GM12878 (cell line): ENCODE results near the gene LARGE1. TPM values are rescaled to one million over a fixed set of nuclear protein-coding genes. Genes with fewer than 3 reads are reported as not detected.

Experiments
- ATAC-seq: fragments of 200-7000 bp; cut with Tn5 transposase; 3 replicates; pipeline ENCODE4 v1.9.1; 2020; ENCODE audit warnings: mild to moderate bottlenecking, moderate library complexity
- BruUV-seq: library from RNA; stranded (reverse); fragments of 400-500 nt; replicated peaks from 2 replicates; lab custom pipeline; 2021; lab: Mats Ljungman, UMichigan
- CTCF ChIA-PET: fragments of 300-600 bp; sonication (Branson Sonifier 250); formaldehyde crosslinking; extraction: SDS; loops from one replicate; lab custom pipeline; 2021; ENCODE audit warnings: inconsistent platforms; lab: Yijun Ruan, JAX
- POLR2A ChIA-PET: fragments of 350-600 bp; formaldehyde crosslinking; extraction: SDS; loops from one replicate; lab custom pipeline; 2021; ENCODE audit warnings: inconsistent platforms; lab: Charles Lee
- RAD21 ChIA-PET: fragments of 300-600 bp; sonication (Branson Sonifier 250); formaldehyde crosslinking; loops from one replicate; lab custom pipeline; 2023; ENCODE audit warnings: antibody characterized with exemption; ENCODE audit not compliant: unreplicated experiment; lab: Charles Lee
- SMC1A ChIA-PET: fragments of 300-600 bp; sonication (Branson Sonifier 250); formaldehyde crosslinking; loops from one replicate; lab custom pipeline; 2023; ENCODE audit not compliant: unreplicated experiment, uncharacterized antibody; lab: Charles Lee
- DNase-seq: peaks from one replicate; pipeline ENCODE4 v3.0.0-alpha.2; 2011; ENCODE audit warnings: low read depth, low spot score
- FAIRE-seq: peaks from 3 replicates; lab custom pipeline; 2011; peaks lifted over from hg19 to GRCh38; lab: Jason Lieb, UNC
- H2AFZ ChIP-seq: 2 replicates; pipeline ENCODE4 v1.6.0; 2011; ENCODE audit warnings: low read depth, low read length, control low read depth; ENCODE audit not compliant: control insufficient read depth
- H3K27ac ChIP-seq: 2 replicates; pipeline ENCODE4 v1.5.1; 2011; ENCODE audit warnings: control low read depth; ENCODE audit not compliant: control insufficient read depth, insufficient read depth
- H3K27me3 ChIP-seq, 2 experiments: replicated peaks in 1 of 2; 2 replicates each; pipeline versions ENCODE4 v1.6.0 to v1.6.1; 2011; ENCODE audit warnings: low read length in 1 of 2; ENCODE audit not compliant: control insufficient read depth in 2 of 2, insufficient read depth in 2 of 2
- H3K36me3 ChIP-seq, 2 experiments: 2 replicates each; pipeline ENCODE4 v1.5.1; 2011; ENCODE audit warnings: low read length in 1 of 2; ENCODE audit not compliant: control insufficient read depth in 2 of 2, insufficient read depth in 2 of 2
- H3K4me1 ChIP-seq: 2 replicates; pipeline ENCODE4 v1.6.1; 2011; ENCODE audit warnings: mild to moderate bottlenecking, low read length, moderate library complexity, mixed read lengths; ENCODE audit not compliant: control insufficient read depth, insufficient read depth
- H3K4me2 ChIP-seq: 2 replicates; pipeline ENCODE4 v1.6.0; 2011; ENCODE audit warnings: control low read depth; ENCODE audit not compliant: control insufficient read depth, insufficient read depth
- H3K4me3 ChIP-seq: fragments of 200-600 bp; sonication (generic); 2 replicates; pipeline ENCODE4 v1.5.1; 2016
- H3K79me2 ChIP-seq: 2 replicates; pipeline ENCODE4 v1.6.0; 2011; ENCODE audit warnings: low read length; ENCODE audit not compliant: control insufficient read depth, insufficient read depth
- H3K9ac ChIP-seq: 2 replicates; pipeline ENCODE4 v1.8.0; 2011; ENCODE audit warnings: low read length, control low read depth, mixed read lengths; ENCODE audit not compliant: control insufficient read depth, insufficient read depth
- H3K9me3 ChIP-seq: replicated peaks from 3 replicates; pipeline ENCODE4 v1.5.1; 2011; ENCODE audit warnings: mild to moderate bottlenecking, low read length; ENCODE audit not compliant: control insufficient read depth, insufficient read depth
- H4K20me1 ChIP-seq: 2 replicates; pipeline ENCODE4 v1.6.0; 2011; ENCODE audit not compliant: control insufficient read depth, insufficient read depth
- CTCF ChIP-seq, 3 experiments: IDR thresholded peaks in 2 of 3; conservative IDR thresholded peaks in 1 of 3; 2 replicates each; pipeline ENCODE4 v1.5.1; 2011; ENCODE audit warnings: low read depth in 3 of 3, low read length in 3 of 3, mild to moderate bottlenecking in 3 of 3, control low read depth in 2 of 3, moderate library complexity in 2 of 3, inconsistent platforms in 1 of 3, mixed read lengths in 1 of 3; ENCODE audit not compliant: control insufficient read depth in 2 of 3, insufficient read depth in 1 of 3; ENCODE audit errors: extremely low read depth in 1 of 3
- ESRRA ChIP-seq: IDR thresholded peaks from 2 replicates; pipeline ENCODE4 v1.6.1; 2012; ENCODE audit warnings: mild to moderate bottlenecking, low read length, improper control_type of control experiment
- IKZF2 ChIP-seq, 2 experiments: fragments of 450-650 bp; IDR thresholded peaks; 2 replicates each; pipeline ENCODE4 v1.6.1; 2017; ENCODE audit warnings: mild to moderate bottlenecking in 2 of 2, moderate library complexity in 2 of 2
- MTA2 ChIP-seq: fragments of 450-650 bp; IDR thresholded peaks from 2 replicates; pipeline ENCODE4 v1.6.1; 2016; ENCODE audit warnings: low read depth, mild to moderate bottlenecking, moderate library complexity
- NR2F1 ChIP-seq: fragments of 450-650 bp; conservative IDR thresholded peaks from 2 replicates; pipeline ENCODE4 v1.6.1; 2017; ENCODE audit warnings: mild to moderate bottlenecking
- PBX3 ChIP-seq: IDR thresholded peaks from 2 replicates; pipeline ENCODE4 v1.6.1; 2011; ENCODE audit warnings: mild to moderate bottlenecking, low read depth, low read length, moderate library complexity; ENCODE audit not compliant: insufficient replicate concordance
- RFX5 ChIP-seq: IDR thresholded peaks from 2 replicates; pipeline ENCODE4 v1.6.1; 2011; ENCODE audit warnings: low read depth, low read length, improper control_type of control experiment
- SP1 ChIP-seq: IDR thresholded peaks from one replicate; pipeline ENCODE4 v1.6.1; 2011; ENCODE audit warnings: low read depth, low read length
- ZNF24 ChIP-seq: fragments of 450-650 bp; IDR thresholded peaks from 2 replicates; pipeline ENCODE4 v1.6.1; 2017; ENCODE audit warnings: antibody characterized with exemption, mild to moderate bottlenecking
- WGBS: methylation state at CpG from one replicate; pipeline ENCODE4 v1.1.6; 2016; ENCODE audit warnings: low lambda C conversion rate; ENCODE audit not compliant: insufficient replicate concordance, insufficient coverage; ENCODE audit errors: missing lambda C conversion rate; 5-methylcytosine and 5-hydroxymethylcytosine counted together
- in situ Hi-C: fragments of 300-500 bp; cut with MboI; formaldehyde crosslinking; loops from 9 replicates; pipeline ENCODE4 v1.14.3; 2018; ENCODE audit warnings: mixed read lengths
- intact Hi-C: fragments of 100-400 bp; cut with micrococcal nuclease; formaldehyde crosslinking; loops from one replicate; pipeline ENCODE4 v1.14.2; 2022; ENCODE audit not compliant: unreplicated experiment
- polyA plus RNA-seq, 11 experiments: library from polyadenylated mRNA; depleted of rRNA in 4 of 11; unstranded in 6 of 11; stranded (reverse) in 5 of 11; fragments of >200 nt; fragmentation: Nextera tagmentation in 4 of 11; fragmentation: Illumina TruSeq in 1 of 11; extraction: Ambion mirVana in 4 of 11; extraction: Trizol in 1 of 11; gene quantifications; 1 replicate in 1 of 11; 2 replicates in 10 of 11; pipeline versions ENCODE4 v1.2.1 to v1.2.3, GENCODE V29; 2011 to 2016; ENCODE audit warnings: inconsistent platforms in 2 of 11, missing spikeins in 2 of 11, low read depth in 1 of 11
- total RNA-seq, 4 experiments: library from RNA; depleted of rRNA in 3 of 4; stranded (reverse); fragments of >200 nt in 3 of 4; fragmentation: Illumina TruSeq in 1 of 4; extraction: Trizol in 1 of 4; gene quantifications; 2 replicates each; pipeline versions ENCODE4 v1.2.1 to v1.2.3, GENCODE V29; 2013 to 2021
- TF ChIP-seq, protein P1 (sequence below): fragments of 450-650 bp; IDR thresholded peaks from 2 replicates; pipeline ENCODE4 v1.6.1; 2017; ENCODE audit warnings: mild to moderate bottlenecking
- TF ChIP-seq, protein P2 (sequence below): fragments of 450-650 bp; IDR thresholded peaks from 2 replicates; pipeline ENCODE4 v1.6.1; 2017; ENCODE audit warnings: antibody characterized with exemption, mild to moderate bottlenecking, moderate library complexity

Gene LARGE1
- total and polyA plus RNA-seq, 10 of the 15 experiments (the other 5 are each of a cell fraction or from before 2014, with no cell fraction given), result 3.2 to 41.4 (median 17.3) TPM

DNA sequence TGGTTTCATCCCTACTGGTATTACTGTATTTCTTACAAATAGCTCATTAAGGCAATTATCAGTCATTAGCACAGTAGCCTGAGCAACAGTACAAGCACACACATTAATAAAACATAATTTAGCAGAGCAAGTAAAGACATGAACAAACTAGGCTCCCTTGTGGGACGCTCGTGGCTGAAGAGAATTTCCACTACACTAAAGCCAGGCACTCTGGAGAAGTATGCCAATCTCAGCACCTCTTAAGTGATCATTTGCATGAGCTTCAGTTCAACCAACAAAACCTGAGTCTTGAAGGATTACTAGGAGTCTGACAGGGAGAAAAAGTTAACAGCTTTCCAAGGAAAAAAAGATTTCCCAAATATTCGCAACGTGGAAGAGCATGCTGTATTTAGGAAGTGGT lies 109.1 kb downstream of the LARGE1 start:
- SMC1A ChIA-PET, result interaction anchor here (1.0 to 1.4 kb wide), 4 partner anchors 10 to 336 kb away, joined by 3 to 4 read pairs (median 3); no protein-coding TSS in a partner anchor

More for the DNA sequence above, 109.1 kb downstream of the LARGE1 start:
- ChIA-PET POLR2A (interaction anchor here (0.6 kb wide), 1 partner anchor 60 kb away, joined by 6 read pairs; no protein-coding TSS in a partner anchor), RAD21 (no interaction called here), CTCF (interaction anchor here (0.7 kb wide), 1 partner anchor 16 kb away, joined by 4 read pairs; no protein-coding TSS in a partner anchor)
- no peaks in the 10 kb centered on the region; a peak in 1 of 4 replicates for H3K36me3 ChIP-seq
- no peaks in the 10 kb centered on the region for H3K27me3 ChIP-seq
- H3K79me2 ChIP-seq, result no peaks in the 10 kb centered on the region; the same call in 1 of the 2 replicates
- no peak overlapping the region for H3K4me3 ChIP-seq
- BruUV-seq, result no TSS peak
- WGBS, result 97% methylated on average over 4 of the region's 4 CpGs
- in situ Hi-C loops, result no loop called here
- FAIRE-seq, result no peak
- no peak overlapping the region for H3K9ac ChIP-seq
- no peak for DNase-seq
- no peak overlapping the region for H3K27ac ChIP-seq
- no peak for ATAC-seq
- peaks cover 17% of the 10 kb centered on the region for H3K4me1 ChIP-seq
- TF ChIP-seq IKZF2 (IDR thresholded peaks at IDR 0.05) (no peak), ZNF24 (no peak), PBX3 (no peak), CTCF (IDR thresholded peaks at IDR 0.05 in 2 of 3, conservative IDR thresholded peaks at IDR 0.05 in 1 of 3; ENCODE audit: control insufficient read depth in 2 of 3, extremely low read depth in 1 of 3, insufficient read depth in 1 of 3, low read depth in 3 of 3, low read length in 3 of 3) (no peak), ESRRA (no peak), RFX5 (no peak), SP1 (no peak), NR2F1 (no peak), MTA2 (no peak)
- TF ChIP-seq, protein P1, sequence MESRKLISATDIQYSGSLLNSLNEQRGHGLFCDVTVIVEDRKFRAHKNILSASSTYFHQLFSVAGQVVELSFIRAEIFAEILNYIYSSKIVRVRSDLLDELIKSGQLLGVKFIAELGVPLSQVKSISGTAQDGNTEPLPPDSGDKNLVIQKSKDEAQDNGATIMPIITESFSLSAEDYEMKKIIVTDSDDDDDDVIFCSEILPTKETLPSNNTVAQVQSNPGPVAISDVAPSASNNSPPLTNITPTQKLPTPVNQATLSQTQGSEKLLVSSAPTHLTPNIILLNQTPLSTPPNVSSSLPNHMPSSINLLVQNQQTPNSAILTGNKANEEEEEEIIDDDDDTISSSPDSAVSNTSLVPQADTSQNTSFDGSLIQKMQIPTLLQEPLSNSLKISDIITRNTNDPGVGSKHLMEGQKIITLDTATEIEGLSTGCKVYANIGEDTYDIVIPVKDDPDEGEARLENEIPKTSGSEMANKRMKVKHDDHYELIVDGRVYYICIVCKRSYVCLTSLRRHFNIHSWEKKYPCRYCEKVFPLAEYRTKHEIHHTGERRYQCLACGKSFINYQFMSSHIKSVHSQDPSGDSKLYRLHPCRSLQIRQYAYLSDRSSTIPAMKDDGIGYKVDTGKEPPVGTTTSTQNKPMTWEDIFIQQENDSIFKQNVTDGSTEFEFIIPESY, result no peak
- TF ChIP-seq, protein P2, sequence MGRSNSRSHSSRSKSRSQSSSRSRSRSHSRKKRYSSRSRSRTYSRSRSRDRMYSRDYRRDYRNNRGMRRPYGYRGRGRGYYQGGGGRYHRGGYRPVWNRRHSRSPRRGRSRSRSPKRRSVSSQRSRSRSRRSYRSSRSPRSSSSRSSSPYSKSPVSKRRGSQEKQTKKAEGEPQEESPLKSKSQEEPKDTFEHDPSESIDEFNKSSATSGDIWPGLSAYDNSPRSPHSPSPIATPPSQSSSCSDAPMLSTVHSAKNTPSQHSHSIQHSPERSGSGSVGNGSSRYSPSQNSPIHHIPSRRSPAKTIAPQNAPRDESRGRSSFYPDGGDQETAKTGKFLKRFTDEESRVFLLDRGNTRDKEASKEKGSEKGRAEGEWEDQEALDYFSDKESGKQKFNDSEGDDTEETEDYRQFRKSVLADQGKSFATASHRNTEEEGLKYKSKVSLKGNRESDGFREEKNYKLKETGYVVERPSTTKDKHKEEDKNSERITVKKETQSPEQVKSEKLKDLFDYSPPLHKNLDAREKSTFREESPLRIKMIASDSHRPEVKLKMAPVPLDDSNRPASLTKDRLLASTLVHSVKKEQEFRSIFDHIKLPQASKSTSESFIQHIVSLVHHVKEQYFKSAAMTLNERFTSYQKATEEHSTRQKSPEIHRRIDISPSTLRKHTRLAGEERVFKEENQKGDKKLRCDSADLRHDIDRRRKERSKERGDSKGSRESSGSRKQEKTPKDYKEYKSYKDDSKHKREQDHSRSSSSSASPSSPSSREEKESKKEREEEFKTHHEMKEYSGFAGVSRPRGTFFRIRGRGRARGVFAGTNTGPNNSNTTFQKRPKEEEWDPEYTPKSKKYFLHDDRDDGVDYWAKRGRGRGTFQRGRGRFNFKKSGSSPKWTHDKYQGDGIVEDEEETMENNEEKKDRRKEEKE, result no peak
- no peaks in the 10 kb centered on the region for H4K20me1 ChIP-seq
- H3K4me2 ChIP-seq, result no peak overlapping the region
- H3K9me3 ChIP-seq, result no peaks in the 10 kb centered on the region
- H2AFZ ChIP-seq, result no peak overlapping the region
- intact Hi-C loops, result no loop called here
